ENCODE results near the gene DYNC2I2. TPM values are rescaled to one million over a fixed set of nuclear protein-coding genes. Genes with fewer than 3 reads are reported as not detected.

DYNC2I2 gene
- total RNA-seq, 4 donors from 2014 or later, result 43.5 to 52.4 (median 45.8) TPM

GRCh38 chr9:128614728-128615127 lies 41.9 kb downstream of the DYNC2I2 start:
- Histone ChIP-seq H3K4me3 (no peak overlapping the region), H3K27me3 (no peaks in the 10 kb centered on the region), H3K36me3 (peaks cover 100% of the 10 kb centered on the region), H3K4me1 (no peaks in the 10 kb centered on the region), H3K27ac (no peak overlapping the region), H3K9me3 (no peaks in the 10 kb centered on the region)
- DNase-seq (ENCODE audit: low spot score in 2 of 2), result no peak
- TF ChIP-seq CTCF (IDR thresholded peaks at IDR 0.05), result no peak
- TF ChIP-seq POLR2A (IDR thresholded peaks at IDR 0.05), result no peak
- no peak for TF ChIP-seq EP300 (IDR thresholded peaks at IDR 0.05)
- no peak for TF ChIP-seq POLR2AphosphoS5 (IDR thresholded peaks at IDR 0.05)
- WGBS, result 90% methylated on average over 1 of the region's 1 CpG

DNA sequence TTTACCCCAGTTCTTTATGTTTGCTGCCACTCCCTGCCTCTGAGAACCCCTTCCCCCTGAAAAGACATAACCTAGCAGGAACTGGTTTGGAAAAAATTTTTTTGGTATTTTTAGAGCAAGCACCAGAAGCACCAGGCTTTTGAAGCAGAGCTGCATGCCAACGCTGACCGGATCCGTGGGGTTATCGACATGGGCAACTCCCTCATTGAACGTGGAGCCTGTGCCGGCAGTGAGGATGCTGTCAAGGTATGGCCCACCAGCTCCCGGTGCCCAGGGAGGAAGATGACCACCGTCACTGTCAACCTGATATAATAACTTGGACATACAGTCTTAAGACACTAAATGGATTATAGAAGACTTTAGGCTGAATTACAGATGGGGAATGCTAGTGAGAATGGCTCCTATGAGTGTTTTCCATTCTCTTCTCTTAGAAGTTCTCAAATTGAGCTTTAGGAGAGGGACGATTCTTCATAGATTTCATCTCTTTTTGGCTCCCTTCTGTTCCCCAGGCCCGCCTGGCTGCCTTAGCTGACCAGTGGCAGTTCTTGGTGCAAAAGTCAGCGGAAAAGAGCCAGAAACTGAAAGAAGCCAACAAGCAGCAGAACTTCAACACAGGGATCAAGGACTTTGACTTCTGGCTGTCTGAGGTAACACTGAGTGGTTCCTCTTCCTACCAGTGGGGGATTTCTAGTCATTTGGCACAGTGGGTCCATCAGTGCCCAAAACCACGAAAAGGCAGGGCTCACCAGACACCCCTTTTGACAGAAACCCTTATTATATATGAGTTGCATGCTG lies 44.9 kb downstream of the DYNC2I2 start:
- Histone ChIP-seq H3K9me3 (no peaks in the 10 kb centered on the region), H3K27ac (no peak overlapping the region), H3K4me3 (no peak overlapping the region), H3K27me3 (no peaks in the 10 kb centered on the region), H3K4me1 (no peaks in the 10 kb centered on the region), H3K36me3 (peaks cover 100% of the 10 kb centered on the region)
- WGBS, result 96% methylated on average over 12 of the region's 12 CpGs
- TF ChIP-seq CTCF (IDR thresholded peaks at IDR 0.05) (no peak), POLR2A (IDR thresholded peaks at IDR 0.05) (no peak), POLR2AphosphoS5 (IDR thresholded peaks at IDR 0.05) (no peak), EP300 (IDR thresholded peaks at IDR 0.05) (no peak)
- DNase-seq (ENCODE audit: low spot score in 2 of 2), result no peak

GRCh38 chr9:128610897-128611296 lies 45.8 kb downstream of the DYNC2I2 start:
- no peak for TF ChIP-seq EP300 (IDR thresholded peaks at IDR 0.05)
- H3K27ac ChIP-seq, result no peak overlapping the region
- no peaks in the 10 kb centered on the region for H3K4me1 ChIP-seq
- peaks cover 99% of the 10 kb centered on the region for H3K36me3 ChIP-seq
- no peak overlapping the region for H3K4me3 ChIP-seq
- 76% methylated on average over 3 of the region's 3 CpGs for WGBS
- no peak for DNase-seq (ENCODE audit: low spot score in 2 of 2)
- no peaks in the 10 kb centered on the region for H3K9me3 ChIP-seq
- H3K27me3 ChIP-seq, result no peaks in the 10 kb centered on the region

GRCh38 chr9:128607642-128608350 lies 48.9 kb downstream of the DYNC2I2 start:
- DNase-seq (ENCODE audit: low spot score in 2 of 2), result no peak
- peaks cover 94% of the 10 kb centered on the region for H3K36me3 ChIP-seq
- WGBS, result 48% methylated on average over 14 of the region's 16 CpGs
- H3K9me3 ChIP-seq, result no peaks in the 10 kb centered on the region
- H3K4me3 ChIP-seq, result no peak overlapping the region
- no peak for TF ChIP-seq POLR2AphosphoS5 (IDR thresholded peaks at IDR 0.05)
- no peak for TF ChIP-seq EP300 (IDR thresholded peaks at IDR 0.05)
- no peak for TF ChIP-seq POLR2A (IDR thresholded peaks at IDR 0.05)
- TF ChIP-seq CTCF (IDR thresholded peaks at IDR 0.05), result no peak
- no peaks in the 10 kb centered on the region for H3K4me1 ChIP-seq
- no peak overlapping the region for H3K27ac ChIP-seq
- no peaks in the 10 kb centered on the region for H3K27me3 ChIP-seq

DNA sequence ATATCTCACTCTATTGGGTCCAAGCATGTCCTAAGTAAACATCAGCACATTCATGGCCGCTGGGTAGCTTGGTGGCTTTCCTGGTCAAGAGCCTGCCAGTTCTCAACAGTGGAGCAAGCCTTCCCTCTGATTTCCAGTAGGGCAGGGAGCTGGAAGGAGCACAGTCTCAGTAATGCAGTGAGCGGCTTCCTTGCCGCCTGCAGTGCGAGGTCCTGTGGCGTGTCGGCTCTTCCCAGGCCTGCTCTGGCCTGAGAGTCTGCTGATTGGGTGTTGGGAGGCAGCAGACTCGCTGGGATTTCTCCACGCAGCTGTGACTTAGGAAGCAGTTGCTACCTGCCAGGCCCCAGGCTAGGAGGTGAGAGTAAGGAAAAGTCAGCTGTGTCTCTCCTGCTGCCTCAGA lies 53.0 kb downstream of the DYNC2I2 start:
- TF ChIP-seq POLR2AphosphoS5 (IDR thresholded peaks at IDR 0.05) (no peak), POLR2A (IDR thresholded peaks at IDR 0.05) (no peak), EP300 (IDR thresholded peaks at IDR 0.05) (no peak), CTCF (IDR thresholded peaks at IDR 0.05) (no peak)
- H3K36me3 ChIP-seq, result peaks cover 94% of the 10 kb centered on the region
- H3K9me3 ChIP-seq, result no peaks in the 10 kb centered on the region
- no peak for DNase-seq (ENCODE audit: low spot score in 2 of 2)
- no peaks in the 10 kb centered on the region for H3K27me3 ChIP-seq
- H3K27ac ChIP-seq, result no peak overlapping the region
- no peaks in the 10 kb centered on the region for H3K4me1 ChIP-seq
- no peak overlapping the region for H3K4me3 ChIP-seq
- WGBS, result 86% methylated on average over 8 of the region's 8 CpGs

Data from suprapubic skin (tissue), 4 donors.